Stimulated activated naive CD8-positive, alpha-beta T cell treated with anti-CD3 and anti-CD28 coated beads, Interleukin-15, Interleukin-2, amounts not matched to agents 100 U/mL and 50 U/mL, for 24 hours (primary cell): ENCODE results near the gene PRKCA.
A peak's percentile ranks its signal among the peaks of the same experiment; 100 is the strongest.
"Not testable (repeated sequence)": the region's sequence is repeated elsewhere in the genome, so short reads cannot be mapped to it uniquely, and the experiment has no call there.

Experiments
- ATAC-seq: fragments of 150-1000 bp; cut with Tn5 transposase; one replicate; pipeline ENCODE4 v1.10.0; 2021
- DNase-seq: peaks from one replicate; pipeline ENCODE4 v3.0.0; 2021

The PRKCA gene

DNA sequence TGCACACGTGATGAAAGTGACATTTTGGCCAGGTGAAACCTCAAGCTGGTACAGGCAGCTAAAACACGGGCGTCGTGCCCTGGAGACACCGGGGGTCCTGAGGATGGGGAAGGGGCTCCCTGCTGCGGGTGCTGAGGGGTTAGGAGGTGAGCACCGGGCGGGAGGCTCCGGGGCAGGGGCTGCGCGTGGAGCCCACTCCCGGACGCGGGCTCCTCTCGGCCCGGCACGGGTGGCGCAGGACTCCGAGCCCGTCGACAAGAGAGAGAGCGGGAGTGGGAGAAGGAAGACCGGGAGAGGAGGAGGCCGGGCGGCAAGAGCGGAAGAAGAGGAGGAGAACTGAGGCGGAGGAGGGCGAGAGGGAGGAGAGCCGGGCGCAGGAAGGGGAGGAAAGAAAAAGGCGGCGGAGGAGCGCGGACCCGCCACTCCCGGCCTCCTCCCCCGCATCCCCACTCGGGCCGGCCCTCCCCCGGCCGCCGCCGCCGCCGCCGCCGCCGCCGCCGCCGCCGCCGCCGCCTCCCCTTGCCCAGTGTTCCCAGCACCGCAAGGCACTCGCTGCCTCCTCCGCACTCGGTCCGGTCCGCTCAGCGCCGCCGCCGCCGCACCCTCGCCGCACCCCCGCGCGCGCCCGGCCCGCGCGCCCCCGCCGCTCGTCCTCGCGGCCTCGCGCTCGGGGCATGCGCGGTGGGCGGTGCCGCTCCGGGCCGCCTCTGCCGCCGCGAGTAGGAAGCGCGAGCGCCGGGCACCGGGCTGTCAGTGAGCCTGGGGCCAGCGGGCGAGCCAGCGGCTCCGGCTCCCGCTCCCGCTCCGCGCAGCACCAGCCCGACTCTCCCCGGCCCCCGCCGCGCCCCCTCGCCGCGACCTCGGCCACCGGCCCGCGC is at the start of gene PRKCA:
Gene PRKCA, plus strand, starts transcription at position 750 of the 878 bp plus-strand sequence.
- ATAC-seq (peak; percentile 71), DNase-seq (peak; percentile 81)

DNA sequence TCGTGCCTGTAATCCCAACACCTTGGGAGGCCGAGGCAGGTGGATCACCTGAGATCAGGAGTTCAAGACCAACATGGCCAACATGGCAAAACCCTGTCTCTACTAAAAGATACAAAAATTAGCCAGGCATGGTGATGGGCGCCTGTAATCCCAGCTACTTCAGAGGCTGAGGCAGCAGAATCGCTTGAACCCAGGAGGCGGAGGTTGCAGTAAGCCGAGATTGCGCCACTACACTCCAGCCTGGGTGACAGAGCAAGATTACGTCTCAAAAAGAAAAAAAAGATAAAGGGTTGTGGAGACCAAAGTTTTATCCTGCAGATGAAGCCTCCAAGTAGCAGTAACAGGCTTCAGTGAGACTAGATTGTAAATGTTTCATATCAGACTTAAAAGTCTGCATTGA is 49.0 kb upstream of the PRKCA start:
- ATAC-seq, DNase-seq: not testable (repeated sequence)

DNA sequence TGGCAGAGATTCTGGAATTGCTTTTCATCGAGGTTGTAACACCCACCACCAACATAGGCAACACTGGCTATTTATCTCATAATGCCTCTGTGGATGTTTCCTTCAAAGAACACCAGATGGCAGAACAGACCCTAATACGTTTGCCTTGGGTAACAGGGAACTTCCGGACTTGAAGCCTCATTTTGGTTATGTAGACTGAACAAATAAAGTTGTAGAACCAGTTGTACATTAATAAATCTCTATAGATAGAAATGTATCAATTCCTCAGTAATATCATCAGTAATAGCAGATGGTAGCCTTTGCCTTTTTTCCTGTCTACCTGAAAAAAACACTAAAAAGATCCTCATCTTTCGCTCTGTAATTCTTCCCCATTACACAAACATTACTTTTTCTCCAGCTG is 47.3 kb upstream of the PRKCA start:
- peak; percentile 84 for ATAC-seq
- DNase-seq = peak; percentile 13

DNA sequence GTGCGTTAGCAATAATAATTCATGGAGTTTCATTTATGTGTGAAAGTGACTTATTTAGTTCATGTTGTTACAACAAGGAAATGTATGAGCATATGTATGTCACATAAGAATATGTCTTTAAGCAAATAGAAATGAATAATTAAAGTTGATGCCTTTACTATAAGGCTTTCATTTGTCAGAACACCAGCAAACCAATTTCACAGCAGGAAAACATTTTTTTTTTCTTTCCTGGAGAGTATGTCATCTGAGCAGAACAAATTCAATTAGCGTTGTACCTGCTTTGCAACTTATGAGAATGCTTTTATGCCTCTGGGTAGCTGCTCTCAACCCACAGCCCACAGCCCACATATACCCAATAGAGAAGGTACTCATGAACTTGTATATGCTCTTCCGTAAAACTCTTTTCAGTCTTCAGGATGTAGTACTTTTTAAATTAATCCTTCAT is 46.9 kb upstream of the PRKCA start:
- ATAC-seq = peak; percentile 35
- DNase-seq = no peak

DNA sequence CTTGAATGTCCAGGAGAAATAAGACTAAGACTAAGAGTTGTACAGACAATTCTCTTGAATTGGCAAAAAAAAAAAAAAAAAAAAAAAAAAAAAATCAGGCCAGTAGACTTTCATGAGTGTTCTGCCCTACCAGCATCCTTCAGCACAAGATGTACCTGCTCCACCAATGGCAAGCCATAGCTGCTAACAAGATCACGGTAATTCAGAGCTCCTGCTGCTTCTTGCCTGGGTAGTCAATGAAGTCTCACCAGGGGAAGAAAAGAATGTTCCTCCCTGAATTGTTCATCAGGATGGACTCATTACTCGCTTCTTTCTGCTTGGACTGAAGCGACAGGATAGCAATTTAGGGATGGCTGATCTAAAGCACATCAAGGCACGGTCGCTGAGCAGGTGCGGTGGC is 42.1 kb upstream of the PRKCA start:
- no peak for ATAC-seq
- no peak for DNase-seq

DNA sequence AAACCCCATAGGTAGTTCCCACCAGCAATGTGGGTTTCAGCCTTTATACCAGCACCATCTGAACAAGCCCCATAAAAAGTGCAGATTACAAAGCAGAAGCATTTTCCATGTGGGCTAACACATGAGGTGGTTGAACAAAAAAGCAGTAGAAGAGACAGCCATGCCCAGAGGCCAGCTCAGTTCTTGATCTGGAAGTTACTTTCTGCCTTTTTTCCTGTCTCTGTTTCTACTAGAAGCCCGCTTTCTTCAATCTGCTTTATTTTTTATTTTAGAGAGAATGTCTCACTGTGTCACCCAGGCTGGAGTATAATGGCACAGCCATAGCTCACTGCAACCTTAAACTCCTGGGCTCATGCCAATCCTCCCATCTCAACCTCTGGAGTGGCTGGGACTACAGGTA is 41.7 kb upstream of the PRKCA start:
- no peak for DNase-seq
- no peak for ATAC-seq

DNA sequence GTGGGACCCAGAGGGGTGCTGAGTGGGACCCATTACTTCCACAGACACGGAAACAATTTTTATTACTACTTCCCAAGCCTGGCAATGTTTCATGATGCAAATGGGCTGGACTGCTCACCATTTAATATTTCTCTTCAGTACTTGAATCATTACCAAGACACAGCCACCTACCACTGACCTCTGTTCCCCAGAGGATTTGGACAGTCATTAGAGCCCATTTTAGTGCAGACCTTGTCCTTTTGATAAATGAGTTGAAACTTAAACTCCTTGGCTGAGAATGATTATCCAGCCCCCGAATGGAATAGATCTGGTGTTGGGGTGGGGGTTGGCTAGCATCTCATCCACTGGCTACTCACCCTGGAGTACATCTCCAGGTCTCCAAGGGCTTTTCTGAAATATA is 39.6 kb upstream of the PRKCA start:
- ATAC-seq (no peak), DNase-seq (no peak)

DNA sequence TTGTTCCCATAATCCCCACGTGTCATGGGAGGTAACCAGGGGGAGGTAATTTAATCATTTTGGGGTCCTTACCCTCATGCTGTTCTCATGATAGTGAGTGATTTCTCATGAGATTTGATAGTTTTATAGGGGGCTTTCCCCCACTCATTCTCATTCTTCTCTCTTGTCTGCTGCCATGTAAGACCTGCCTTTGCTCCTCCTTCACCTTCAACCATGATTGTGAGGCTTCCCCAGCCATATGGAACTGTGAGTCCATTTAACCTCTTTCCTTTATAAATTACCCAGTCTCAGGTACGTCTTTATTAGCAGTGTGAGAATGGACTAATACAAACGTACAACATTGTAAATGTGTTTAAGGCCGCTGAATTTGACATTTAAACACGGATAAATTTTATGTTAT is 37.7 kb upstream of the PRKCA start:
- ATAC-seq = no peak
- no peak for DNase-seq

DNA sequence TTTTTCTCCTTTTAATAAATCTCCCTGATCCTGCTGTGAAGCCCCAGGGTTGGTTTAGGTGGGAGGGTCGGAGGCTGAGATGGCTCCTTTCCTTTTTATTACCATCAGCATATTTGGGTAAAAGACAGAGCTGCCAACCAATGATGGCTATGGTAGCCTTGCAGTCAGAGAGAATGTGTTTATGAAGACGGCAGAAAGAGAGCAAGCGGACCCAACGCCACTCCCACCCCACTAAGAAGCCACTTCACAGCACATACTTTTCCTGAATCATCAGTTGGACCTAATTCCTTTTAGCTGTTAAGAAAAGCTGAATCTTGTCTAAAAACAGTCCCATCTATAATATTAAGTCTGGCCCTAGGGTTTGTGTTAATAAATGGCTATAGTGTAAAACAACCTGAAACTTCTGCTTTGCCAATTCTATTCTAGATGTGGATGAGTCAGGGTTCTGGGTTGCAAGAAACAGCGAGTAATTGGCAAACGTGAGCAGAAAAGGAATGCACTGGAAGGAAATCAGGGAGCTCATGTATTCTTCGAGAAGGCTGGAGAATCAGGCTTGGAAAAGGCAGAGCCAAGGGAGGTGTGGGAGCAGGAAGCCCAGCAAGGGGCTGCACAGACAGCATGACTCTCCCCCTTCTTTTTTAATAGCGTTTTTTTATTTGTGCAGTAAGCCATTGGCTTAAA is 34.0 kb upstream of the PRKCA start:
- no peak for DNase-seq
- no peak for ATAC-seq

DNA sequence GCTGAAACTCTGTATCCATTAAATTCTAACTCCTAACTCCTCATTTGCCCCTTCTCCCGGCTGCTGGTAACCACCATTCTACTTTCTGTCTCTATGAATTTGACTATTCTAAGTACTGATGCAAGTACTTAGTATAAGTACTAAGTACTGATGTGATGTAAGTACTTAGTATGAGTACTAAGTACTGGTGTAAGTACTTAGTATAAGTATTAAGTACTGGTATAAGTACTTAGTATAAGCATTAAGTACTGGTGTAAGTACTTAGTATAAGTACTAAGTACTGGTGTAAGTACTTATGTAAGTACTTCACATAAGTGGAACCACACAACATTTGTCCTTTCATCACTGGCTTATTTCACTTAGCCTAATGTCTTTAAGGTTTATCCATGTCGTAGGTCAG is 32.3 kb upstream of the PRKCA start:
- no peak for ATAC-seq

DNA sequence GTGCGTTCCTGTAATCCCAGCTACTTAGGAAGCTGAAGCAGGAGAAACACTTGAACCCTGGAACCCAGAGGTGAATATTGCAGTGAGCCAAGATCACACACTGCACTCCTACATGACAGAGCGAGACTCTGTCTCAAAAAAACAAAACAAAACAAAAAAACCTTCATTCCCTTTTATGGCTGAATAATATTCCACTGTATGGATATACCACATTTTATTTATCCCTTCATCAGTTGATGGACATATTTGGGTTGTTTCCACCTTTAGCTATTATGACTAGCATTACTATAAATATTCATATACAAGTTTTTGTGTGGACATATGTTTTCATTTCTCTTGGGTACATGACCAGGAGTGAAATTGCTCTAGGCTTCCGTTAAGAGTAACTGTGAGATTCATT is 30.9 kb upstream of the PRKCA start:
- no peak for ATAC-seq
- DNase-seq = no peak

More for the DNA sequence above, 32.3 kb upstream of the PRKCA start:
- DNase-seq = no peak

DNA sequence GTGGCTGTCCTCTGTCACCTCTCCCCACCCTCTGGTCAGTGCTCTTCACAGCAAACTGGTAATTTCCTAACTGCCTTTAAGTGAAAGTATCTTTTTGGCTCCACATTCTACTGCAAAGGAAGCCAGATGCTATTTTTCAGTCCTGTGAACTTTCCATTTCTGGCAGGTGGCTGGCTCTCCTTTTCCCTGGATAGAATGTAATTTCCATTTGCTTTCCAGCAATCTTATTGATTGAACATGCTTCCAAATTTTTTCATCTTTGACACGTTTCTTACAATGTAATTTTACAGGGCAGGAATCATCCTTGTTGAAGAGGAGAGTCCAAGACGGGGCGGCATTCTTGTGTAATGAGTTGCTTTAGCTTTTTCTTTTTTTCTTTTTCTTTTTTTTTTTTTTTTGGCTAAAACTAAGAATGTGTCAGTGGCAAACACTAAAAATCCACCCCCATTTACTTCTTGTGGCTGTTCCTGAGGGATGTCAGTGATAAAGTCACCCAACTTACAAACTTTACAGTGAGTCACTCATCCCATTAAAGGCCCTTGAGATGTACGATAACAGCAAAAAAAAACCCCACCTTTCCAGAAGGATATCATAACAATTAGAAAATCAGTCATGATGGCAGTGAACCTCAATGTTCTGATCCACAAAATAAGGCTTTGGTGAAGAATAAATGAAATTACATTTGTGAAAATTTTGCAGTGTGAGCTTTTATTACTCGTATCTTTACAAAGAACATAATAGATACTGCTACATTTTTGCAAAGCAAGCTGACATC is 29.4 kb upstream of the PRKCA start:
- DNase-seq (no peak), ATAC-seq (no peak)

DNA sequence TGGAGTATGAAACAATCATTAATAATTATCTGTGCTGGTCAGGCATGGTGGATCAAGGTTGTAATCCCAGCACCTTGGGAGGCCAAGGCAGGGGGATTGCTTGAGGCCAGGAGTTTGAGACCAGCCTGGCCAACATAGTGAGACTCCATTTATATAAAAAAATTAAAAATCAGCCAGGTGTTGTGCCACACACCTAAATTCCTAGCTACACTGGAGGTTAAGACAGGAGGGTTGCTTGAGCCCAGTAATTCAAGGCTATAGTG is 28.9 kb upstream of the PRKCA start:
- DNase-seq = no peak
- no peak for ATAC-seq

DNA sequence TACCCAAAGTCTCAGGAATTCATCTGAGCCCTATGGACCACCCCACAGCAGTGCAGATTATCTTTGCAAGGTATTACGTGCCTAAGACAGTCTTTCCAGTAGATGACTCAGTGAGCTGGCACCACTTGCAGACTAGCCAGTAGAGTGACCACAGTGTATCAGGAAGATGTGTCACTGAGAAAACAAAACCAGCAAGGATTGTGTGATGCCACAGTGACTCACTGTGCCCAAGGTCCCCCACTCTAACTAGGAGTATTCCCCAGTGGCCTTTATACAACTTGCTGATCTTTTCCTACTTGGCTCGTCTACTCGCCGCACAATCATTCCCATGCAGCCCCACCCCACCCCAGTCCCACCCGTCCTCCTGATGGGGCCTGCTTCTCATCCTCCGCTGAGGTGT is 26.8 kb upstream of the PRKCA start:
- DNase-seq (peak; percentile 35), ATAC-seq (peak; percentile 98)

DNA sequence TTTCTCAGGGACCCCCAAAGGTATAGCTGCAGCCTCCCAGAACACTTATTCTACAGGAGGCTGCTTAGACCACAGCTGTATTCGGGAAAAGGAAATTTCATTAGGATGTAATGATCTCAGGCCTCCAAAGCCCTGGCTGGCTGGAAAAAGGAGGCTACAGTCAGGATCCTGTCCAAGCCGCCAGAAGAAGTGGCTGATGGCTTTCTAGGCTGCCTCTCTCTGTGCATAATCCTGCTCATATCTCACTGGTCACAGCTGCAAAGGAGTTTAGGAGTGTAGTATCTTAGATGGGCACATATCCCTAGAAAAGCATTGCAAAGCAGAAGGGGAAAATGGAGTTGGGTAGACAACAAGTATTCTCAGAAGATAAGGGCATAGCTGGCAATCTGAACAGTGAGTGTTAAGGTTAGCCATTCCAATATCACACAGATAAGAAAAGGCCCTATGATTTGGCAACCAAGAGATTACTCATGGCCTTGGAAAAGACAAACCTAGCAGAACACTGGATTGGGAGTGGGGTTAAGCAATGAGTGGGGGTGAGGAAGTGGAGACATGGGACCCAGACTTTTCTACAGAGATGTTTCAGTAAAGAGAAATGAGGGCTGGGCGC is 26.0 kb upstream of the PRKCA start:
- DNase-seq (no peak), ATAC-seq (no peak)

DNA sequence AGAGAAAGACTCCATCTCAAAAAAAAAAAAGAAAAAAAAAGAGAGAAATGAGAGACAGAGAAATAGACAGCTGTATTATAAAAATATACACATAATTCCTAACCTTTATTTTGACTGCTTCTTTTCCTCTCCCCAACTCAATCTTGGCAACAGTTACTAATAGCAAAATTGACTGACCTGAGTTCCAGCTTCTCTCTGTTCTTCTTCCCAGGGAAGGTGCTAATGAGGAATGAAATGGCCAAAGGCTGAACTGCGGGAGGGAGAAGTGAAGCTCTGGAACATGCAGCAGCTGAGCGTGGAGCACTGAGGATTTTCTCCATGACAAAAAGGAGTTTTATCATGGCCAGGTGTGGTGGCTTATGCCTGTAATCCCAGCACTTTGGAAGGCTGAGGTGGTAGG is 25.2 kb upstream of the PRKCA start:
- DNase-seq (no peak), ATAC-seq (no peak)

DNA sequence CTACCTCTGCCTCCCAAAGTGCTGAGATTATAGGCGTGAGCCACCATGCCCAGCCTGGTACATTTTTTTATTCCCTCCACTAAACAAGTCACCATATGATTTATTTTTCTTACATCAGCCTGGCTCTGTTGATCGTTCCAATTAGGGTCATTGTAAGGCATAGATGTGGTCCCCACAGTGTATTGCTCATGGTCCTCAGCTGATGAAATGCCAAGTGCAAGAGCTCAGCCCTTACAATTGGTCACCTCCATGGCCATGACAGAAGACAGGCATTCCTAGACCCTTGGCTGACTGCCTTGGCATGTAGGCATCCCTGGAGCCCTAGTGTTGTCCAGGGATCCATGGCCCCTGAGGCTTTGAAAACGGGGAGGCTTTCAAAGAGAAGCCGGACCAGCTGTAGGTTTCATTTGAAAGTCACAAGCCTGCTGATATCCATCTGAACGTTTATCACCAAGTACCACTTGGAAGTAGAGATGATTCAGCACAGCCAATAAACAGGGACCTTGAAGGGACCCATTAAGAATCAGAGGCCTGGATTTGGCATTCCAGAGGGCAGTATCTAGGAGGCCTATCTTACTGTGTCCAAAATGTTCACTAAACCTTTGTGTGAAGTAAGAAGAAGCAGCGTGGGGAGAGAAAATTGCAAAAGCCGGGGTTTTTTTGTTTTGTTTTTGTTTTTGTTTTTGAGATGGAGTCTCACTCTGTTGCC is 20.6 kb upstream of the PRKCA start:
- DNase-seq (no peak), ATAC-seq (no peak)

DNA sequence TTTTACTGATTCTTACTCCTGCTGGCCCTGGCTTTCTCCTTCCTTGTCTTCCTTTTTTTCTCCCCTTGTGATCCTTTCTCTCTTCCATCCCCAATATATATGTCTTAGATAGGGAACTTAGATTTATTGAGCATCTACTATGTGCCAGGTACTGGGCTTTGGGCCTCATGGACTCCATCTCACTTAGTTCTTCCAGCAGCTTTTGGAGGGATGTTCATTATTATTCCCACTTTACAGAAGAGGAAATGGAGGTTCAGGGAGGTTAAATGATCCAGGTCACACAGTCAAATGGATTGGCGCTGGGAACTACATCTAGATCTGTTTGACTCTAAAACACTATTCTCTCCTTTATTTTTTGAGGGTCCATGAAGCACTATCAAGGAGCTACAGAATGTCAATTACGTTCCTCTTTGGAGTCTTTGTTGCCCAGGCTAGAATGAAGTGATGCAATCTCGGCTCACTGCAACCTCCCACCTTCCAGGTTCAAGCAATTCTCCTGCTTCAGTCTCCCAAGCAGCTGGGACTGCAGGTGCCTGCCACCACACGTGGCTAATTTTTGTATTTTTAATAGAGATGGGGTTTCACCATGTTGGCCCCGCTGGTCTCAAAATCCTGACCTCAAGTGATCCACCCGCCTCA is 19.0 kb upstream of the PRKCA start:
- ATAC-seq (no peak), DNase-seq (no peak)

DNA sequence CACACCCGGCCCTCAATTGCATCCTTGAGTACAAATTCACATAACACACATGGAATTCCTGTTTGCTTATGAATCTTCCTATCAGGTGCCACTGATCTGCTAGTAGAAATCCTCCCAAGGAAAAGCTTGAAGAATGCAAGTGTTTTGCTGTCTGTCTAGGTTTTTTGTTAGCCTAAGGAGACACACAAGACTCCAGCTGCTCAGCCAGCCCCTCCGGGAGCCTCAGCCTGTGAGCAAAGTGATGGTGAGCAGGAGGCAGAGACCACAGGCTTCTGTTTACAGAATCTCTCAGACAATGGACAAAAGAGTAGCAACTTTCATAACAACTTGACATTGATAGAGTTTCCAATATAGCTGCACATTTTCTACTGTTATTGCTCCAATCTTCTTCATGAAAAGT is 18.4 kb upstream of the PRKCA start:
- ATAC-seq = no peak
- DNase-seq = no peak

DNA sequence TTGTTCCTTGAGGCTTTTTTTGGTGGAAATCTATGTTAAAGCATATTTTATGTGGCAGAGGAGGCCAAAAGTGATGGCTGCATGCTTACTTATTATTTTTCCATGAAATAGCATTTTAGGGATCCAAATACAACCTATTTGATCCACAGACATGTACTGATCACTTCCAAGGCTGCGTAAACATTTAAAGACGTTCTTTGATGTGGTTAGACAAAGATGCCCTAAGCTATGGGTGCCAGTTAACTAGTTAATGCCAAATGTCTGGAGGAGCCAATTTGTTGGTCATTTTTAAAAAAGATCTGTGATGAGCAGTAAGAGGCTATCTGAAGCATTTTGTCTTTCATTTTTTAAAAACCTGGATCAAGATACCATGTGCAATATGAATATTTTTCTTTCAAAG is 17.3 kb upstream of the PRKCA start:
- ATAC-seq (no peak), DNase-seq (no peak)

DNA sequence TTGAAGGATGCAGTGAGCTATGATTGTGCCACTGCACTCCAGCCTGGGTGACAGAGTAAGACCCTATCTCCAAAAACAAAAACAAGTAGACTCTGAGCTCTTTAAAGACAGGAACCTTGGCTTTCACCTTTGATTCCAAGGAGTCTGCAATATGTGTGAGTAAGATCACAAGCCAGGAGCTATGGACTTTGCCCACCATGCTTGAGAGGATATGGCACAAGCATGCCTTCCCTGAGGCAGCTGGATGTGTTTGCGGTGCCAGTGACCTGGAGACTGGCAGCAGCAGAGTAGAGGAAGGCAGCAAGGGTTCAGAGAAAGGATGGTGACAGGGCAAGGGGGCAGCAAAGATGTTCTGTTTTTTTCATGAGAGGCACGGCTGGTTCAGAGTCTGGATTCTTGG is 14.5 kb upstream of the PRKCA start:
- DNase-seq = no peak
- no peak for ATAC-seq
